HFFc6 (cell line): ENCODE data around the gene SEMA5B. TPM values are rescaled to one million over a fixed set of nuclear protein-coding genes. Genes with fewer than 3 reads are reported as not detected.

Source experiments
- DNase-seq: peaks from one replicate; pipeline ENCODE4 v3.0.0-alpha.2; 2018
- H3K27ac Mint-ChIP-seq: 2 replicates; pipeline ENCODE4 v1.8.0; 2020; ENCODE audit warnings: mild to moderate bottlenecking, mixed read lengths
- H3K27me3 Mint-ChIP-seq: 2 replicates; pipeline ENCODE4 v1.8.0; 2021; ENCODE audit warnings: mild to moderate bottlenecking, moderate library complexity, mixed read lengths; ENCODE audit not compliant: insufficient read depth
- H3K36me3 Mint-ChIP-seq: 2 replicates; pipeline ENCODE4 v1.8.0; 2021; ENCODE audit warnings: low read depth, mixed read lengths
- H3K4me1 Mint-ChIP-seq: 2 replicates; pipeline ENCODE4 v1.8.0; 2020; ENCODE audit warnings: low read depth, mixed read lengths
- H3K4me3 Mint-ChIP-seq: 2 replicates; pipeline ENCODE4 v1.8.0; 2020; ENCODE audit warnings: mild to moderate bottlenecking, moderate library complexity, mixed read lengths
- H3K9me3 Mint-ChIP-seq: 2 replicates; pipeline ENCODE4 v1.8.0; 2020; ENCODE audit warnings: mild to moderate bottlenecking, mixed read lengths
- CTCF ChIP-seq: fragments of 200-600 bp; sonication (generic); IDR thresholded peaks from 2 replicates; pipeline ENCODE4 v1.5.0; 2021; ENCODE audit warnings: antibody characterized with exemption, mild to moderate bottlenecking
- total RNA-seq, 6 experiments: library from RNA; stranded (reverse); fragmentation: NEBNext Ultra II Directional; extraction: Animal tissue kit (Norgen Biotek cat#: 25700); gene quantifications; 2 replicates in 1 of 6; 3 replicates in 5 of 6; pipeline ENCODE4 v1.2.3, GENCODE V29; 2021

Gene SEMA5B
- total RNA-seq, 6 experiments from 2014 or later: not detected

- no peaks in the 10 kb centered on the region for H3K9me3 Mint-ChIP-seq
- H3K27me3 Mint-ChIP-seq: peaks cover 72% of the 10 kb centered on the region
- H3K4me1 Mint-ChIP-seq: no peaks in the 10 kb centered on the region
- no peak for DNase-seq
- H3K27ac Mint-ChIP-seq: no peak overlapping the region
- no peak for TF ChIP-seq CTCF
- no peaks in the 10 kb centered on the region for H3K36me3 Mint-ChIP-seq
- H3K4me3 Mint-ChIP-seq: no peak overlapping the region
Measured at GRCh38 chr3:123005291-123005690, 22.3 kb downstream of the SEMA5B start.

DNA sequence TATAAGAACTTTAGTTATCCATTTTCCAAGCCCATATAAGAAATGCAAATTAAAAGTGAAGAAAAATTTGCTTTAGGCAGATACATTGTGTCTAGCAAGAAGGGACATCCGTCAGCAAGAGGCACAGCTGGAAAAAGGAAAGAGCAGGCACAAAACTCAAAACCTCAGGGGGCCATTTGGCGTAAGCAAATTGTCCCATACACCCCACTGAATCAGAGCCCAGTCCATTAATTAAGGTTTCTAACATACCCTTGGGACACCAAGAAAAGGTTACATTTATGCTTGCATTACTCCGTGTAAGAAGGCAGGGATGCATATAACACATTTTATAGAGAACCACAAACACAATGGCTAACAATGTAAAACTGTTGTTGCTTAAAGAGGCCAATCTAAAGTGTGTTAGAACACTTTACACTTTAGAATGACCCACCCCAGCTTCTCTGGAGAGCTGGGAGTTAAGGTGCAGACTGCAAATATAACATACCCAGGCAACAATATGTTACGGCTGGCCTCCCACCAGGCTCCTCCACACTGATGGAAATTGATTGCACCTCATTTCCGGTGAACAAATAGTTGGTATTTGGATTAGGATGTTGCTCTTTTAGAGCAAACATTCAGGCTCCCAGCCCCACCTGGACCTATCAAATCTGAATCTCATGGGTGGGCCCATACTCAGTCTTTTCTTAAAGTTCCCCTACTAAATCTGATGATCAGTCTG, 23.2 kb downstream of the SEMA5B start:
- DNase-seq: no peak
- no peaks in the 10 kb centered on the region for H3K36me3 Mint-ChIP-seq
- no peak for TF ChIP-seq CTCF
- H3K27me3 Mint-ChIP-seq: peaks cover 70% of the 10 kb centered on the region
- H3K9me3 Mint-ChIP-seq: no peaks in the 10 kb centered on the region
- H3K27ac Mint-ChIP-seq: no peak overlapping the region
- no peak overlapping the region for H3K4me3 Mint-ChIP-seq
- no peaks in the 10 kb centered on the region for H3K4me1 Mint-ChIP-seq

GRCh38 chr3:123002749-123003497, 24.6 kb downstream of the SEMA5B start:
- DNase-seq: no peak
- no peak overlapping the region for H3K27ac Mint-ChIP-seq
- no peaks in the 10 kb centered on the region for H3K36me3 Mint-ChIP-seq
- no peak for TF ChIP-seq CTCF
- H3K4me3 Mint-ChIP-seq: no peak overlapping the region
- H3K27me3 Mint-ChIP-seq: peaks cover 68% of the 10 kb centered on the region
- H3K4me1 Mint-ChIP-seq: no peaks in the 10 kb centered on the region
- no peaks in the 10 kb centered on the region for H3K9me3 Mint-ChIP-seq

DNA sequence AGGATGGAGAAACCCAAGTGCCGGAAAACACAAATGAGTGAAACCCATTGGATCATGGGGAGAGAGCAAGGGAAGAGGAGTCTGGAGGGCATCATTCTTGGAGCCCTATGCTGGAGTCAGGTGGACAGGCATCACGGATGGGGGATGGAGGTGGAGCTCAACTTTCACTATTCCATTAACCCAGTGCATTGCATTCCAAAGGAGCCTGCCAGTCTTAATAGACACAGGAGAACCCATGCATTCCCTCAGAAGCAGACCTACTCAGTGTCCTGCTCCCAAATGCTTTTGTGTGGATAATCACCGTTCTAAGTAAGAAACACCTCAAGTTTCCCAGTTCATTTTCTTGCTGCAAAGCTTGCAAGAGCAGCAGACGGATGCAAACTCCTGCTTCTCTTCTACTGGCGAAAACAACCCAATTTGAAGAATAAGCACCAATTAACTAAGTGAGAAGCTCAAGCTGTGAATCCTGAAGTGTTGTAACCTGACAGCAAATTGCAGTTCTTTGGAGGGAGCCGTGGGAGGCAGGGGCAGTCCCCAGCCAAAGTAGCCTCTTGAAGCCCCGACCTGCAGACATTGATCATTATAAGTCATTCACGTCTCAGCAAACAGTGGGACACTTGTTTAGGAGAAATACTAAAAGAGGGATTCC, 25.3 kb downstream of the SEMA5B start:
- Mint-ChIP-seq H3K4me1 (no peaks in the 10 kb centered on the region), H3K4me3 (no peak overlapping the region), H3K36me3 (no peaks in the 10 kb centered on the region), H3K27ac (no peak overlapping the region), H3K9me3 (no peaks in the 10 kb centered on the region), H3K27me3 (peaks cover 65% of the 10 kb centered on the region)
- no peak for TF ChIP-seq CTCF
- DNase-seq: no peak

GRCh38 chr3:122998856-122999255, 28.7 kb downstream of the SEMA5B start:
- no peaks in the 10 kb centered on the region for H3K4me1 Mint-ChIP-seq
- TF ChIP-seq CTCF: no peak
- DNase-seq: no peak
- peaks cover 64% of the 10 kb centered on the region for H3K27me3 Mint-ChIP-seq
- H3K4me3 Mint-ChIP-seq: no peak overlapping the region
- no peaks in the 10 kb centered on the region for H3K9me3 Mint-ChIP-seq
- H3K27ac Mint-ChIP-seq: no peak overlapping the region
- no peaks in the 10 kb centered on the region for H3K36me3 Mint-ChIP-seq
